Omental fat pad (tissue), 4 donors: ENCODE data around the gene HNRNPLL. TPM values are rescaled to one million over a fixed set of nuclear protein-coding genes. Genes with fewer than 3 reads are reported as not detected.

Source experiments
- ATAC-seq: fragments of 150-250 bp; one replicate; pipeline ENCODE4 v1.9.1; 2016; ENCODE audit warnings: mild to moderate bottlenecking, moderate library complexity; ENCODE audit not compliant: low FRiP score
- DNase-seq: peaks from one replicate; pipeline ENCODE4 v3.0.0-alpha.2; 2019; ENCODE audit warnings: low spot score
- total RNA-seq, 4 donors: library from RNA; depleted of rRNA; stranded (reverse); fragments of >200 nt; gene quantifications; one replicate each; pipeline ENCODE4 v1.1.0, GENCODE V29; 2016
- TF ChIP-seq, protein P1 (sequence below), 3 donors: fragments of 450-650 bp; IDR thresholded peaks; one replicate each; pipeline ENCODE4 v1.5.1; 2016 to 2017; ENCODE audit warnings: antibody characterized with exemption in 3 of 3, mild to moderate bottlenecking in 3 of 3, moderate library complexity in 2 of 3

The HNRNPLL gene
- total RNA-seq, 4 donors from 2014 or later, result 32.3 to 41.6 (median 36.4) TPM

DNA sequence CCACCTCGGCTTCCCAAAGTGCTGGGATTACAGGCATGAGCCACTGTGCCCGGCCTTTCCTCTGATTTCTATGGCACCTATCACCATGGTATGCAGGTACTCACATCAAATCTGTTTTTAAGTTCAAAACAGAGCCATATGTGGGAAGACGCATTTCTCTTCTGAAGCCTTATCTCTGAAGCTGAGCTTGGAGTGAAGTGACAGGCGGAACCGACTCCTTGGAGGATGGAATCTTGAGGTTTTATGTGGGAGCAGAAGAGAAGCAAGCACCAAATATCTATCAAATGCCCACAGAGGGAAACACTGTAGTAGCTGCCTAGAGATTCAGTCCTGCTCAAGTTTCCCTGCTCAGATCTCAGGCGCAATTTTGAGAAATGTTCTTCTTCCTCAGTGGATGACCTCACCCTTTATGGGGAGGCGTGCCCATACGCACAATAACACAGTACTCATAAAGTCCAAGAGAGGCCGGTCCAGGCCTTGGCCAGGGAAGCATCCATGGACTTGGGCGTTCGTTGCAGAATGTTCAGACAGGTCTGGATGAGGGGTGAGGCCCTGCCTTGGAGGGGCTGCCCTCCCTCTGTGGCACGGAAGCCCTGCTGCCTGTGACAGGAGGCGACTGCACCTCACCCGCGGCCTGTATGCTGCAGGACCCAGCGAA, 67.9 kb downstream of the HNRNPLL start:
- DNase-seq (no peak), ATAC-seq (peak; percentile 29)
- TF ChIP-seq, protein P1, sequence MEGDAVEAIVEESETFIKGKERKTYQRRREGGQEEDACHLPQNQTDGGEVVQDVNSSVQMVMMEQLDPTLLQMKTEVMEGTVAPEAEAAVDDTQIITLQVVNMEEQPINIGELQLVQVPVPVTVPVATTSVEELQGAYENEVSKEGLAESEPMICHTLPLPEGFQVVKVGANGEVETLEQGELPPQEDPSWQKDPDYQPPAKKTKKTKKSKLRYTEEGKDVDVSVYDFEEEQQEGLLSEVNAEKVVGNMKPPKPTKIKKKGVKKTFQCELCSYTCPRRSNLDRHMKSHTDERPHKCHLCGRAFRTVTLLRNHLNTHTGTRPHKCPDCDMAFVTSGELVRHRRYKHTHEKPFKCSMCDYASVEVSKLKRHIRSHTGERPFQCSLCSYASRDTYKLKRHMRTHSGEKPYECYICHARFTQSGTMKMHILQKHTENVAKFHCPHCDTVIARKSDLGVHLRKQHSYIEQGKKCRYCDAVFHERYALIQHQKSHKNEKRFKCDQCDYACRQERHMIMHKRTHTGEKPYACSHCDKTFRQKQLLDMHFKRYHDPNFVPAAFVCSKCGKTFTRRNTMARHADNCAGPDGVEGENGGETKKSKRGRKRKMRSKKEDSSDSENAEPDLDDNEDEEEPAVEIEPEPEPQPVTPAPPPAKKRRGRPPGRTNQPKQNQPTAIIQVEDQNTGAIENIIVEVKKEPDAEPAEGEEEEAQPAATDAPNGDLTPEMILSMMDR (IDR thresholded peaks at IDR 0.05), result no peak

DNA sequence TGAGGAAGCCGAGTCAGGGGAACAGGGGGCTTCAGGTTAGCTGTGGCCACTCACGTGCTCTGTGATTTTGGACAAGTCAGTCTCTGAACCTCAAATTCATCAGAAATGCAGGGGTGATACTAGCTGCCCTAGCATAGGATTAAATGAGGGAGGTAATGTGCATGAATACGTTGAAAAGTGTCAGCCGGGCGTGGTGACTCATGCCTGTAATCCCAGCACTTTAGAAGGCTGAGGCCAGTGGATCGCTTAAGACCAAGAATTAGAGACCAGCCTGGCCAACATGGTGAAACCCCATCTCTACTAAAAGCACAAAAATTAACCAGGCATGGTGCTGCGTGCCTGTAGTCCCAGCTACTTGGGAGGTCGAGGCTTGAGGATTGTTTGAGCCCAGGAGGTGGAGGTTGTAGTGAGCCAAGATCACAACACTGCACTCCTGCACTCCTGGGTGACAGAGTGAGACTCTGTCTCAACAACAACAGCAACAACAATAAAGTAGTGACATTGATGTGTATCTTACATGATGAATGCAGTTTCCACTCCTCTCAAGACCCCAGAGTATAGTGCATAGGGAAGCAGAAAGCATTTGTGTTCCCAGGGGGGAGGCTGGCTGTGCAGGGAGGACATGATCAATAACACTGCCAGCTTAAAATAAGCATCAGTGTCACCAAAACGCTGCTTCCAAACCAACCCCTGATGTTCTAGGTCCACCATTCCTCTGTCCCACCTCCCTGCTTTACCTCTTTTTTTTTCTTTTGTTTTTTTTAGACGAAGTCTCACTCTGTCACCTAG, 68.8 kb downstream of the HNRNPLL start:
- ATAC-seq, result no peak
- no peak for DNase-seq

DNA sequence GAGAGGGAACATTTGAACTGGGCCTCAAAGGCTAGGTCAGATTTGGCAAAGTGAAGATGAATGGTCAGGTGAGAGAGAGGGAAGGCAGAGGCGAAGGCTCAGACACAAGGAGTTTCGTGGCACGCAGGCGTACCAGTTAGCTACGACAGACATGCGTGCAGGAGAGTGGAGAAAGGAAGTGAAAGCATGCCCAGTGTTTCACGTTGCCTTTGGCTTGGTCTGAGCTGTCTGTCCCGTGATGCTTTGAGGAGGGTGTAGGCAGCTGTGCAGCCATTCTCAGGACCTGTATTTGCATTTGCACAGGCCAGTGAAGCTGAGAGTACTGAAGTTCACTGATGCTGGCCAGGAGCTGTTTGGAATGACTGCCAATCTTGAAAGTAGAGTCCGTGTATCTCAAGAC, 69.5 kb downstream of the HNRNPLL start:
- TF ChIP-seq, protein P1 (IDR thresholded peaks at IDR 0.05), result no peak

More for the DNA sequence above, 68.8 kb downstream of the HNRNPLL start:
- TF ChIP-seq, protein P1 (IDR thresholded peaks at IDR 0.05), result no peak

DNA sequence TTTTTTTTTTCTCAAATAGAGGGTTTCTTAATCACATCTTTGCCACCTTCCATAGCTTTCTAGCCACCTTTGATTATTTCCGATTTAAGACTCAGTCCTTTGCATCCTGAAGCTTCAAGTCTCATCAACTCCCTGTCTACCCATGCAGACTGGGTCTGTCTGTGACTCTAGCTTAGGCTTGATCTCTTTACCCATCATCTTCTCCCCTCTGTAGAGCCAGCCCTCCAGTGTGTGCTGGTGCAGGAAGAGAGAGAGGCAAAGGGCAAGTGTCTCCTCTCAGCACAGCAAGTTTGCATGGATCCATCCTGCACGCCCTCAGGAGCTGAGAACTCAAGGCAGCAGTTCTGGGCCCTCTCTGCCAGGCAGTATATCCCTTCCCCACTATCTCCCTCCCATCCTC, 70.4 kb downstream of the HNRNPLL start:
- DNase-seq, result no peak
- TF ChIP-seq, protein P1 (IDR thresholded peaks at IDR 0.05), result no peak
- ATAC-seq, result no peak

More for the DNA sequence above, 69.5 kb downstream of the HNRNPLL start:
- DNase-seq (no peak), ATAC-seq (no peak)

DNA sequence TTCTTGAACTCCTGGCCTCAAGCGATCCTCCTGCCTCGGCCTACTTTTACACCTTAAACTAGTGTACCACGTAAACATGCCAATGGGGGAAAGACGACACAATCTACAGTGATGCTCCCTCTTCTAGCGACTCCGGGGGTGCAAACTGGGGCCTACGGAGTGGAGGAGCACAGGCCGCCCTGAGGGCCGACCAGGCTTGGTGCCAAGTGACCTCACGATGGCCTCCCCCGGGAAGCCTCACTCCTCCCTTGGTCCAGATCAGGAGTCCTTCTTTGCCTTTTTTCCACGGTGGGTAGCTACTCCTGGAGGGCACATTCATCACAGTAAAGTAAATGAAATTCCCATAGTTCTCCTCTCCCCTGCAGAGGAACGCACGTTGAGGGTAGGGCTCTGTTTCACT, 73.5 kb downstream of the HNRNPLL start:
- ATAC-seq (no peak), DNase-seq (no peak)
- TF ChIP-seq, protein P1 (IDR thresholded peaks at IDR 0.05), result no peak

DNA sequence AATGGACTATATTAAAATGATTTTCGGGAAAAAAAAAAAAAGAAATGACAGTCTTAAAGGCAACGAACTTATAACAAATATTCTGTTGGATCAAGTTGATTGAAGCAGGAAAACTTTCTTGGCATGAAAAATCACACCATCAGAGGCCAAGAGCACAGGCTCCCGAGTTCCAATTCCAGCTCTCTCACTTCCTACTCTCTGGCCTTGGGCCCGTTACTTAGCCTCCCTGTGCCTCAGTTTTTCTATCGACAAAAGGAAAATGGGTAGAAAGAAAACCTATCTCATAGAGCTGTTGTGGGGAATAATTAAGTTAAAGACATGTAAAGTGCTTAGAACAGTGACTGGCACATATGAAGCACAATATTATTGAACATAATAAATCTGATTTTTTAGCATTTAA, 74.2 kb downstream of the HNRNPLL start:
- no peak for ATAC-seq
- DNase-seq, result no peak
- TF ChIP-seq, protein P1 (IDR thresholded peaks at IDR 0.05), result no peak
